ENCODE data around the gene CALR3.

Gene CALR3

GRCh38 chr19:16441661-16442162, 54.3 kb downstream of the CALR3 start:
- Histone ChIP-seq H3K4me1 (ENCODE audit: control insufficient read depth in 1 of 2, insufficient read depth in 1 of 2, low read depth in 1 of 2, low read length in 1 of 2) (peaks cover 49 to 51% of the 10 kb centered on the region in 2 experiments), H3K9me3 (no peaks in the 10 kb centered on the region), H3K27me3 (no peaks in the 10 kb centered on the region), H3K4me3 (ENCODE audit: low read depth in 1 of 2, low read length in 1 of 2) (no peak overlapping the region), H3K36me3 (peaks cover 37% of the 10 kb centered on the region), H3K27ac (peak overlapping the region; percentile 93)
- TF ChIP-seq CTCF (IDR thresholded peaks at IDR 0.05): peak; percentile 69

- H3K36me3 ChIP-seq: peaks cover 84% of the 10 kb centered on the region
- H3K4me3 ChIP-seq (ENCODE audit: low read depth in 1 of 2, low read length in 1 of 2): no peak overlapping the region
- H3K9me3 ChIP-seq: no peaks in the 10 kb centered on the region
- H3K4me1 ChIP-seq (ENCODE audit: control insufficient read depth in 1 of 2, insufficient read depth in 1 of 2, low read depth in 1 of 2, low read length in 1 of 2): peaks cover 1 to 2% of the 10 kb centered on the region in 2 experiments
- H3K27me3 ChIP-seq: no peaks in the 10 kb centered on the region
- H3K27ac ChIP-seq: peak overlapping the region; percentile 32
- TF ChIP-seq CTCF (IDR thresholded peaks at IDR 0.05): no peak
Observed at GRCh38 chr19:16436780-16437332, 59.1 kb downstream of the CALR3 start.

- Histone ChIP-seq H3K4me3 (ENCODE audit: low read depth in 1 of 2, low read length in 1 of 2) (no peak overlapping the region), H3K4me1 (ENCODE audit: control insufficient read depth in 1 of 2, insufficient read depth in 1 of 2, low read depth in 1 of 2, low read length in 1 of 2) (no peaks in the 10 kb centered on the region), H3K27ac (peak overlapping the region; percentile 32), H3K9me3 (no peaks in the 10 kb centered on the region), H3K27me3 (no peaks in the 10 kb centered on the region), H3K36me3 (peaks cover 86% of the 10 kb centered on the region)
- TF ChIP-seq CTCF (IDR thresholded peaks at IDR 0.05): no peak
Observed at GRCh38 chr19:16435999-16436650, 59.8 kb downstream of the CALR3 start.

- peak overlapping the region; percentile 33 for H3K27ac ChIP-seq
Observed at GRCh38 chr19:16435238-16435917, 60.6 kb downstream of the CALR3 start.

GRCh38 chr19:16433986-16434385, 62.0 kb downstream of the CALR3 start:
- H3K36me3 ChIP-seq: peaks cover 90% of the 10 kb centered on the region
- no peaks in the 10 kb centered on the region for H3K4me1 ChIP-seq (ENCODE audit: control insufficient read depth in 1 of 2, insufficient read depth in 1 of 2, low read depth in 1 of 2, low read length in 1 of 2)
- H3K27me3 ChIP-seq: no peaks in the 10 kb centered on the region
- H3K4me3 ChIP-seq (ENCODE audit: low read depth in 1 of 2, low read length in 1 of 2): no peak overlapping the region
- H3K27ac ChIP-seq: peak overlapping the region; percentile 9
- TF ChIP-seq CTCF (IDR thresholded peaks at IDR 0.05): no peak
- H3K9me3 ChIP-seq: no peaks in the 10 kb centered on the region

More at GRCh38 chr19:16435238-16435917, 60.6 kb downstream of the CALR3 start:
- Histone ChIP-seq H3K9me3 (no peaks in the 10 kb centered on the region), H3K4me1 (ENCODE audit: control insufficient read depth in 1 of 2, insufficient read depth in 1 of 2, low read depth in 1 of 2, low read length in 1 of 2) (no peaks in the 10 kb centered on the region), H3K36me3 (peaks cover 85% of the 10 kb centered on the region), H3K27me3 (no peaks in the 10 kb centered on the region), H3K4me3 (ENCODE audit: low read depth in 1 of 2, low read length in 1 of 2) (no peak overlapping the region)
- no peak for TF ChIP-seq CTCF (IDR thresholded peaks at IDR 0.05)
